HCT116 (cell line): ENCODE data around the gene USP33. TPM values are rescaled to one million over a fixed set of nuclear protein-coding genes. Genes with fewer than 3 reads are reported as not detected.
"Not testable (repeated sequence)": the region's sequence is repeated elsewhere in the genome, so short reads cannot be mapped to it uniquely, and the experiment has no call there.

Source experiments
- ATAC-seq: fragments of 200-7000 bp; cut with Tn5 transposase; 2 replicates; pipeline ENCODE4 v1.9.1; 2020; ENCODE audit warnings: mild to moderate bottlenecking, moderate library complexity
- BruUV-seq: library from RNA; stranded (reverse); fragments of 400-500 nt; replicated peaks from 2 replicates; lab custom pipeline; 2021; lab: Mats Ljungman, UMichigan
- CTCF ChIA-PET: fragments of 300-600 bp; sonication (Branson Sonifier 250); formaldehyde crosslinking; loops from one replicate; lab custom pipeline; 2021; ENCODE audit warnings: antibody characterized with exemption; lab: Charles Lee
- POLR2A ChIA-PET: fragments of 300-600, 350-600 bp; sonication (Branson Sonifier 250); formaldehyde crosslinking; loops from one replicate; lab custom pipeline; 2021; ENCODE audit warnings: antibody characterized with exemption; lab: Charles Lee
- RAD21 ChIA-PET, 2 experiments: fragments of 300-600 bp; sonication (Branson Sonifier 250); formaldehyde crosslinking; loops; one replicate each; lab custom pipeline; 2023; ENCODE audit warnings: low total read pairs in 2 of 2; ENCODE audit not compliant: uncharacterized antibody in 2 of 2, unreplicated experiment in 2 of 2, low non-redundant PET in 1 of 2; lab: Charles Lee
- DNase-seq: peaks from one replicate; pipeline ENCODE4 v3.0.0-alpha.2; 2010; ENCODE audit warnings: low read depth, low spot score
- H2AFZ ChIP-seq: fragments of 200-600 bp; shearing (Covaris generic), sonication (generic); 2 replicates; pipeline ENCODE4 v1.6.1; 2017; ENCODE audit warnings: low read depth, mixed run types, mixed read lengths, antibody characterized with exemption, low read length; ENCODE audit not compliant: poor library complexity, severe bottlenecking
- H3K27ac ChIP-seq: 2 replicates; pipeline ENCODE4 v1.5.1; 2012; ENCODE audit warnings: low read depth, low read length
- H3K27me3 ChIP-seq: fragments of 200-600 bp; sonication (generic); 2 replicates; pipeline ENCODE4 v1.6.1; 2016; ENCODE audit warnings: mixed run types, low read length, mixed read lengths; ENCODE audit not compliant: insufficient read depth
- H3K36me3 ChIP-seq, 2 experiments: fragments of 200-500 bp in 1 of 2; fragments of 200-600 bp in 1 of 2; sonication (Bioruptor generic) in 1 of 2; sonication (generic) in 1 of 2; 2 replicates each; pipeline versions ENCODE4 v1.5.1 to v1.6.1; 2014 to 2016; ENCODE audit warnings: low read length in 2 of 2, inconsistent platforms in 1 of 2, mixed read lengths in 1 of 2, mixed run types in 1 of 2; ENCODE audit not compliant: insufficient read depth in 2 of 2, control insufficient read depth in 1 of 2
- H3K4me1 ChIP-seq, 2 experiments: fragments of 200-600 bp in 1 of 2; sonication (generic) in 1 of 2; 2 replicates each; pipeline versions ENCODE4 v1.5.1 to v1.6.1; 2012 to 2017; ENCODE audit warnings: low read length in 2 of 2, inconsistent platforms in 1 of 2, mild to moderate bottlenecking in 1 of 2, mixed read lengths in 1 of 2, mixed run types in 1 of 2, moderate library complexity in 1 of 2; ENCODE audit not compliant: insufficient read depth in 2 of 2, control insufficient read depth in 1 of 2
- H3K4me2 ChIP-seq: fragments of 200-600 bp; sonication (generic); 2 replicates; pipeline ENCODE4 v1.6.1; 2017; ENCODE audit warnings: mixed run types, low read length, mixed read lengths
- H3K4me3 ChIP-seq, 2 experiments: fragments of 200-600 bp in 1 of 2; sonication (generic) in 1 of 2; replicated peaks in 1 of 2; 2 replicates each; pipeline ENCODE4 v1.5.1; 2011 to 2016; ENCODE audit warnings: low read length in 2 of 2, control low read depth in 1 of 2, low read depth in 1 of 2, mild to moderate bottlenecking in 1 of 2, mixed read lengths in 1 of 2, mixed run types in 1 of 2
- H3K79me2 ChIP-seq: fragments of 200-600 bp; sonication (generic); 2 replicates; pipeline ENCODE4 v1.6.1; 2017; ENCODE audit warnings: mild to moderate bottlenecking, mixed run types, low read length, moderate library complexity, mixed read lengths; ENCODE audit not compliant: insufficient read depth
- H3K9ac ChIP-seq: fragments of 200-600 bp; sonication (generic); 2 replicates; pipeline ENCODE4 v1.6.1; 2016; ENCODE audit warnings: low read length, mixed read lengths
- H3K9me2 ChIP-seq: fragments of 200-600 bp; sonication (generic), shearing (Covaris generic); 2 replicates; pipeline ENCODE4 v1.6.1; 2017; ENCODE audit warnings: mixed run types, mild to moderate bottlenecking, moderate library complexity; ENCODE audit not compliant: insufficient read depth
- H3K9me3 ChIP-seq, 2 experiments: fragments of 200-500 bp in 1 of 2; fragments of 200-600 bp in 1 of 2; sonication (Bioruptor generic) in 1 of 2; sonication (generic) in 1 of 2; 2 replicates each; pipeline ENCODE4 v1.6.1; 2014 to 2017; ENCODE audit warnings: low read length in 2 of 2, mixed read lengths in 2 of 2, inconsistent platforms in 1 of 2, low read depth in 1 of 2, mild to moderate bottlenecking in 1 of 2, mixed run types in 1 of 2, moderate library complexity in 1 of 2; ENCODE audit not compliant: control insufficient read depth in 1 of 2, insufficient read depth in 1 of 2
- H4K20me1 ChIP-seq: fragments of 200-600 bp; sonication (generic), shearing (Covaris generic); 2 replicates; pipeline ENCODE4 v1.6.1; 2017; ENCODE audit warnings: mixed run types, mild to moderate bottlenecking, moderate library complexity; ENCODE audit not compliant: insufficient read depth
- RAD21 ChIP-seq: IDR thresholded peaks from 2 replicates; pipeline ENCODE4 v1.6.1; 2012; ENCODE audit warnings: low read depth, mild to moderate bottlenecking
- SIN3A ChIP-seq: IDR thresholded peaks from 2 replicates; pipeline ENCODE4 v1.6.1; 2012; ENCODE audit warnings: low read depth
- intact Hi-C: fragments of 100-400 bp; cut with micrococcal nuclease; formaldehyde crosslinking; loops from 2 replicates; pipeline ENCODE4 v1.10.0; 2022
- total RNA-seq: library from RNA; stranded (reverse); gene quantifications from one replicate; pipeline ENCODE4 v1.2.1, GENCODE V29; 2021; ENCODE audit not compliant: unreplicated experiment

Gene USP33
- total RNA-seq, 1 experiment from 2014 or later, result 46.1 TPM

GRCh38 chr1:77749489-77749888, 10.2 kb downstream of the USP33 start:
- intact Hi-C loops, H4K20me1 ChIP-seq, H3K4me1 ChIP-seq, BruUV-seq, ATAC-seq, H3K9me3 ChIP-seq, H3K4me3 ChIP-seq, H3K4me2 ChIP-seq, H3K27ac ChIP-seq, H2AFZ ChIP-seq, POLR2A ChIA-PET, DNase-seq, H3K9me2 ChIP-seq, RAD21 ChIA-PET, H3K9ac ChIP-seq, H3K36me3 ChIP-seq, H3K27me3 ChIP-seq, CTCF ChIA-PET: not testable (repeated sequence)
- peaks cover 72% of the 10 kb centered on the region for H3K79me2 ChIP-seq

DNA sequence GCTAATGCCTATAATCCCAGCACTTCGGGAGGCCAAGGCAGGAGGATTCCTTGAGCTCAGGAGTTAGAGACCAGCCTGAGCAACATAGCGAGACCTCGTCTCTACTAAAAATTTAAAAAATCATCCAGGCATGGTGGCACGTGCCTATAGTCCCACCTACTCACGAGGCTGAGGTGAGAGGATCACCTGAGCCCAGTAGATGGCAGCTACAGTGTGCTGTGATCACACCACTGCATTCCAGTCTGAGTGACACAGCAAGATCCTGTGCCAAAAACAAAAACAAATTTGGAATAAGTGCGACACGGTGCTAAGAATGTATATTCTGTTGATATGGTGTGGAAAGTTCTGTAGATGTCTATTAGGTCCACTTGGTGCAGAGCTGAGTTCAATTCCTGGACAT, 15.1 kb downstream of the USP33 start:
- DNase-seq (no peak), ATAC-seq (peak; percentile 62)
- no TSS peak for BruUV-seq
- ChIA-PET CTCF (no interaction called here), RAD21 (no interaction called here), POLR2A (no interaction called here)
- no peaks in the 10 kb centered on the region for H3K9me3 ChIP-seq
- no peak overlapping the region for H3K4me2 ChIP-seq
- no peaks in the 10 kb centered on the region for H3K9me2 ChIP-seq
- H3K27me3 ChIP-seq, result no peaks in the 10 kb centered on the region
- H2AFZ ChIP-seq, result no peak overlapping the region
- H4K20me1 ChIP-seq, result no peaks in the 10 kb centered on the region
- H3K4me3 ChIP-seq, result no peak overlapping the region
- TF ChIP-seq SIN3A, result no peak
- peak; percentile 7; the same call in 1 of the 2 replicates for TF ChIP-seq RAD21
- intact Hi-C loops, result no loop called here
- H3K27ac ChIP-seq, result no peak overlapping the region
- H3K79me2 ChIP-seq, result peaks cover 58% of the 10 kb centered on the region
- H3K4me1 ChIP-seq, result peaks cover 0 to 3% of the 10 kb centered on the region in 2 experiments; a peak in 1 of 4 replicates
- peaks cover 0 to 2% of the 10 kb centered on the region in 2 experiments; a peak in 1 of 4 replicates for H3K36me3 ChIP-seq
- H3K9ac ChIP-seq, result no peak overlapping the region
